ENCODE results near the gene FBXW11.

FBXW11 gene

GRCh38 chr5:172050080-172050479 is 43.6 kb upstream of the FBXW11 start:
- no peak overlapping the region for H3K27ac ChIP-seq
- TF ChIP-seq, protein P1, sequence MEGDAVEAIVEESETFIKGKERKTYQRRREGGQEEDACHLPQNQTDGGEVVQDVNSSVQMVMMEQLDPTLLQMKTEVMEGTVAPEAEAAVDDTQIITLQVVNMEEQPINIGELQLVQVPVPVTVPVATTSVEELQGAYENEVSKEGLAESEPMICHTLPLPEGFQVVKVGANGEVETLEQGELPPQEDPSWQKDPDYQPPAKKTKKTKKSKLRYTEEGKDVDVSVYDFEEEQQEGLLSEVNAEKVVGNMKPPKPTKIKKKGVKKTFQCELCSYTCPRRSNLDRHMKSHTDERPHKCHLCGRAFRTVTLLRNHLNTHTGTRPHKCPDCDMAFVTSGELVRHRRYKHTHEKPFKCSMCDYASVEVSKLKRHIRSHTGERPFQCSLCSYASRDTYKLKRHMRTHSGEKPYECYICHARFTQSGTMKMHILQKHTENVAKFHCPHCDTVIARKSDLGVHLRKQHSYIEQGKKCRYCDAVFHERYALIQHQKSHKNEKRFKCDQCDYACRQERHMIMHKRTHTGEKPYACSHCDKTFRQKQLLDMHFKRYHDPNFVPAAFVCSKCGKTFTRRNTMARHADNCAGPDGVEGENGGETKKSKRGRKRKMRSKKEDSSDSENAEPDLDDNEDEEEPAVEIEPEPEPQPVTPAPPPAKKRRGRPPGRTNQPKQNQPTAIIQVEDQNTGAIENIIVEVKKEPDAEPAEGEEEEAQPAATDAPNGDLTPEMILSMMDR (IDR thresholded peaks at IDR 0.05): no peak
- TF ChIP-seq ZFX (IDR thresholded peaks at IDR 0.05; ENCODE audit: borderline replicate concordance): no peak

DNA sequence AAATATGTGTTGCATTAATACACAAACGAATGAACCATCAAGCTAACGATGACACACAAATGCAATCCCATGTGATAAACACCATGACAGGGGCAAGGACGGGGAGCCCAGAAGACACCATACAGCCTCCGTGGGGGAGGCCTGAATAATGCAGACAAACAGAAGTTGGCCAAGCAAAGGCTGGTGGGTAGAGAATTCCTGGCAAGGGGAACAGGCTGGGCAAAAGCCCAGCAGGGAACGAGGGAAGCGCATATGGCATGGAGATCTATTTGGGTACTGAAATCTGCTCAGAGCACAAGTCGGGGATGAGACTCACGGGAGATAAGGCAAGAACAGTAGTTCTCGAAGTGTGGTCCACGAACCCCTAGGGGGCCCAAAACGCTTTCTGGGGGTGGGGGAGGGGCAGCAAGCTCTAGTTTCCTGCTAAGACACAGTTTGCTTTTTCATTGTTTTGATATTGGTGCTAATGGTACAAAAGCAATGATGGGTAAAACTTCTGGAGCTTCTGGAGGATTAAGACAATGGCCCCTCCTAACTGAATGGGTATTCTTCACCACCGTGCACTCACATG is 42.9 kb upstream of the FBXW11 start:
- no peak overlapping the region for H3K27ac ChIP-seq
- TF ChIP-seq, protein P1 (IDR thresholded peaks at IDR 0.05): no peak
- no peak for TF ChIP-seq ZFX (IDR thresholded peaks at IDR 0.05; ENCODE audit: borderline replicate concordance)

DNA sequence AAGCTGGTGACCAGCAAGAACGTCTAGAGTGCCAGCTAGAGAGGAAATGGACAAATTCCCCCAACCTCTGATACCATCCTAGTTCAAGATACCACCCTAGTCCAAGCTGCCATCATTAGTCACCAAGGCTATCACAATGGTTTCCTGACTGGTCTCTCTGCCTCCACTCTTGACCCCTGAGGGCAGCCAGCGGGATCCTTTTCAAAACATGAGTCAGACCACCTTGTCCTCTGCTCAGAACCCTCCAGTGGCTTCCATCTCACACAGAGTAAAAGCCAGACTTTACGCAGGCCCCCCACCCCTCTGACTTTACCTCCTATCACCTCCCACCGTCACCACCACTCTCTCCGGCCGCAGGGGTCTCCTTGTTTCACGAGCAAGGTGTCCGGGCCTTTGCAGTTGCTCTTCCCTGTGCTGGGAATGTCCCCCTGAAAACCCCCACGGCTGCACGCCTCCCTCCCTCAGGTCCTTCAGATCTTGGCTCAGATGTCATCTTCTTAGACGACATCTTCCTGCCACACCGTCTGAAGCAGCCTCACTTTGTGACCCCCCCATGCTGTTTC is 42.2 kb upstream of the FBXW11 start:
- no peak overlapping the region for H3K27ac ChIP-seq
- TF ChIP-seq ZFX (IDR thresholded peaks at IDR 0.05; ENCODE audit: borderline replicate concordance): no peak
- TF ChIP-seq, protein P1 (IDR thresholded peaks at IDR 0.05): no peak

DNA sequence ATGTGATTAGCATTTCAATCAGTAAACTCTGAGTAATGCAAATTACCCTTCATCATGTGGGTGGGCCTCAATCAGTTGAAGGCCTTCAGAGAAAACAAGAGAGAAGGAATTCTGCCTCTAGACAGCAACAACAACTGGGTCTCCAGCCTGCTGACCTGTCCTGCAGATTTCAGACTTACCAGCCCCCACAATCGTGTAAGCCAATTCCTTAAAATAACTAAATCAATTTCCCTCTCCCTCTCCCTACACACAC is 41.7 kb upstream of the FBXW11 start:
- TF ChIP-seq, protein P1 (IDR thresholded peaks at IDR 0.05): no peak
- no peak for TF ChIP-seq ZFX (IDR thresholded peaks at IDR 0.05; ENCODE audit: borderline replicate concordance)
- H3K27ac ChIP-seq: no peak overlapping the region

DNA sequence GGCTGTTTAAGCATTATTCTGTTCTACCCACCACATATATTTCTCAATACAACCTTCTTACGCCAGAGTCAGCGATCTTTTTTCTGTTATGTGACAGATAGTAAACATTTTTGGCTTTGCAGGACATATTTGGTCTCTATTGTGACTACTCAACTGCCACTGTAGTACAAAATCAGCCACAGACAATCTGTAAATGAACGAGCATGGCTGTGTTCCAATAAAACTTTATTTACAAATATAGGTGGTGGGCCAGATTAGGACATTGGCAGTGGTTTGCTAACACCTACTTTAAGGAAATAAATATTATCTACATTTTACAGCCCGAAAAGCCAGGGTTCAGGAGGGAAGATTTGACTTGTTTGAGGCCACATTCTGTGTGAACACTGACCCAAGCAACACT is 40.2 kb upstream of the FBXW11 start:
- no peak overlapping the region for H3K27ac ChIP-seq
- no peak for TF ChIP-seq ZFX (IDR thresholded peaks at IDR 0.05; ENCODE audit: borderline replicate concordance)
- TF ChIP-seq, protein P1 (IDR thresholded peaks at IDR 0.05): no peak

DNA sequence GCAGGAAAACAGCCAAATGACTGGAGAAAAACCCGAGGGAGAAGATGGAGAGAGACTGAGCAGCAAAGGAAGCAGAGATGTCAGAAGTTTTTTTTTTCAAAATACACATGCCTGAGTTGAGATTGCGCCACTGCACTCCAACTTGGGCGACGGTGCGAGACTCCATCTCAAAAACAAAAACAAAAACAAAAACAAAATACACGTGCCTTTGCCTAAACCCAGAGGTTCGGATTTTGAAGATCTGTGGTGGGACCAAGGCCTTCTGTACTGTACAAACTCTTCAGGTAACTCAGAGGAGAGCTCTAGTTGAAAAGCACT is 38.8 kb upstream of the FBXW11 start:
- TF ChIP-seq ZFX (IDR thresholded peaks at IDR 0.05; ENCODE audit: borderline replicate concordance): no peak
- TF ChIP-seq, protein P1 (IDR thresholded peaks at IDR 0.05): no peak
- no peak overlapping the region for H3K27ac ChIP-seq

DNA sequence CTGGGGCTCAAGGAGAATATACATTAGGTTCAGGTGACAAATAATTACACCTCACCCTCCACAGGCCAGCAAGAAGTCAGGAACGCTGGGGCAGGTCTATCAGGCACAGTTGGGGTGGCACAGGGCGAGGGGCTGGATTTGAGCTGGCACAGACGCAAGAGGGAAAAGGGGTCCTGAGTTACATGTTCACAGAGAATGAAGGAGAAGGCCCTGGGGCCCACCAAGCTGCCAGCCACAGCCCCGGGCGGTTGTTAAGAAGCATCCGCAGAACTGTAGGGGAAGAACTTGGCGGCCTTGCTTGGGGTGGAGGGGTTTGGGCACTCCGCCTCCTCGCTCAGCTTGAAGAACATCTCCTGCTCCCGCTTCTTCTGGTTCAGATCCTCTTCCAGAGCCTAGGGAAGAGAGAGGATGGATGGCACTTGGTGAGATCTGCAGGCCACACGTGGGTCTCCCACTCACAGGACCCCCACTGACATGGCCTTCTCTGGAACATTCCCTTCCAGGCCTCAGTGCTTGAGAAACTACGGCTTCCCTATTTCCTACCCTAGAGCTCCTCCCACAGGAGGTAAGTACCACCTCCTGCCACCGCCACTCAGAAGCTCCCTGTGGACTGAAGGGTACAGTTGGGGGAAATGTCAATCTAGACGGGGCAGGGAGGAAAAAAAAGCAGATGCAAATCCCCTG is 38.3 kb upstream of the FBXW11 start:
- TF ChIP-seq ZFX (IDR thresholded peaks at IDR 0.05; ENCODE audit: borderline replicate concordance): no peak
- TF ChIP-seq, protein P1 (IDR thresholded peaks at IDR 0.05): no peak
- no peak overlapping the region for H3K27ac ChIP-seq
